ENCODE results near the gene CLCF1.

CLCF1 gene

DNA sequence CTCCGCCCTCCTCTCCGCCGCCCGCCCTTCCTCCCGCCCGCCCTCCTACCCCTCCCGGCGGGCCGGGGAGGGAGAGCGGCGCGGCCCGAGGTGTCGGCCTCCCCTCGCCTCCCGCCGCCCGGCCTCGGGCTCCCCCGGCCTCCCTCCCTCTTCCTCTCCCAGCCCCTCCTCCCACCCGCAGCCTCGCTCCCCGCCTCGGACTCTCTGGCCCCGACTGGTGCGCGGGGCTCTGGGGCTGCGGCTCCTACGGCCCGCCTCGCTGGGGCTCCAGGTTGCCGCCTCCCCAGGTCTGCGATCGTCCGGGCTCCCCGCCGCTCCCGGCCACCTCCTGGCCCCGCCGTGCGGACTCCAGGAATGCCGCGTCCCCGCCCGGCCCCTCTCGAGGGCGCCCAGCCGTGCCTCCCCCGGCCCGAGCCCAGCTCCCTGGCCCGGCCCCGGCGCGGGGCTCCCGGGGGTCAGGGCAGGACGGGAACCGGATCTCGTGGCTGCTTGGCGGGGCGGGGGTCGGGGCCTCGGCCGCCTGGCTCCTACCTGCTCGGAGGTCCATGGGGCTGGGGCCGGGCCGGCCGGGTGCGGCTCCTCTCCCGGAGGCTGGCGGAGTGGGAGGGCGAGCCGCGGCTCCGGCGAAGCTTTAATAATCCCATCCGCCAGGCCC lies at the start of gene CLCF1:
Gene CLCF1, minus strand, starts transcription at position 606 of the 655 bp plus-strand sequence. Its CDS starts 59 bp downstream, at position 547.
- Mint-ChIP-seq H3K4me3 (peak within 1 kb of the TSS; percentile 91), H3K36me3 (ENCODE audit: low read depth) (no peaks in the 10 kb centered on the region), H3K27ac (peak within 1 kb of the TSS; percentile 80), H3K27me3 (ENCODE audit: low read depth) (peaks cover 64% of the 10 kb centered on the region), H3K9me3 (no peaks in the 10 kb centered on the region), H3K4me1 (ENCODE audit: low read depth) (peaks cover 34% of the 10 kb centered on the region)
- DNase-seq (ENCODE audit: low spot score): no peak

DNA sequence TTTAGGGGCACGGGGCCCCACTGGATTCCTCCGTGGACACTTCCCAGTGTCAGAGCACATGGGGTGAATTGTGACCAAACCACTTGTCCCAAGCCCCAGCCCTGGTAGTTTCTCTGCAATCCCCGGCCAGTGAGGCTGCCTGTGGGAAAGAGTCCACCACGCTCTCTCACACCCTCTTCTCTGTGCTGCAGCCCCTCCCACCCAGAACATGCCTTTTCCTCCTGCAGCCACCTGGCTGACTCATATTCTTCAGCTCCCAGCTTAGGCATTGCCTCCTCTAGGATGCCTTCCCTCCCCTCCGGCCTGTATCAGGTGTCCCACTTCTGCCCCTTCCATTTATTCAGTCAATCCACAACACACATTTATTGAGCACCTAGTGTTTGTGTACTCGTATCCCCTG lies 49.5 kb upstream of the CLCF1 start:
- Mint-ChIP-seq H3K36me3 (ENCODE audit: low read depth) (no peaks in the 10 kb centered on the region), H3K27ac (peak overlapping the region; percentile 26), H3K9me3 (no peaks in the 10 kb centered on the region), H3K27me3 (ENCODE audit: low read depth) (no peaks in the 10 kb centered on the region), H3K4me1 (ENCODE audit: low read depth) (peaks cover 33% of the 10 kb centered on the region), H3K4me3 (no peak overlapping the region)
- no peak for DNase-seq (ENCODE audit: low spot score)

DNA sequence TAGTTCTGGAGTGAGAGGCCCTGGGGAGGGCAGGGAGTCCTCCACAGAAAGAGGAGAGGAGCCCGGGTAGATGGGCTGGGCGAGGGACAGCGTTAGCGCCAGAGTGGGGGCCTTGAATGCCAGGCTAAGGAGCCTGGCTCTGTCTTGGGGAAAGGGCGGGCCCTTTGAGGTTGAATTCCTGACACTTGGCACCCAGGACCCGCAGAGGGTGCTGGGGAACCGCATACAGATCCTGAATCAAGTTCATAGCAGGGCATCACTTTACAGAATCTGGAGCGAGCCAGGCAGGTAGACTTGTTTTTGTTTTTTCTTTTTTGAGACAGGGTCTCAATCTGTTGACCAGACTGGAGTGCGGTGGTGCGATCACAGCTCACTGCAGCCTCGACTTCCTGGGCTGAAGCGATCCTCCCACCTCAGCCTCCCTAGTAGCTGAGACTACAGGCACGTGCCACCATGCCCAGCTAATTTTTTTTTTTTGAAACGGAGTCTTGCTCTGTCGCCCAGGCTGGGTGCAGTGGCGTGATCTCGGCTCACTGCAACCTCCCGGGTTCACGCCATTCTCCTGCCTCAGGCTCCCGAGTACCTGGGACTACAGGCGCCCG lies 48.1 kb upstream of the CLCF1 start:
- H3K9me3 Mint-ChIP-seq: no peaks in the 10 kb centered on the region
- H3K4me1 Mint-ChIP-seq (ENCODE audit: low read depth): peaks cover 33% of the 10 kb centered on the region

DNA sequence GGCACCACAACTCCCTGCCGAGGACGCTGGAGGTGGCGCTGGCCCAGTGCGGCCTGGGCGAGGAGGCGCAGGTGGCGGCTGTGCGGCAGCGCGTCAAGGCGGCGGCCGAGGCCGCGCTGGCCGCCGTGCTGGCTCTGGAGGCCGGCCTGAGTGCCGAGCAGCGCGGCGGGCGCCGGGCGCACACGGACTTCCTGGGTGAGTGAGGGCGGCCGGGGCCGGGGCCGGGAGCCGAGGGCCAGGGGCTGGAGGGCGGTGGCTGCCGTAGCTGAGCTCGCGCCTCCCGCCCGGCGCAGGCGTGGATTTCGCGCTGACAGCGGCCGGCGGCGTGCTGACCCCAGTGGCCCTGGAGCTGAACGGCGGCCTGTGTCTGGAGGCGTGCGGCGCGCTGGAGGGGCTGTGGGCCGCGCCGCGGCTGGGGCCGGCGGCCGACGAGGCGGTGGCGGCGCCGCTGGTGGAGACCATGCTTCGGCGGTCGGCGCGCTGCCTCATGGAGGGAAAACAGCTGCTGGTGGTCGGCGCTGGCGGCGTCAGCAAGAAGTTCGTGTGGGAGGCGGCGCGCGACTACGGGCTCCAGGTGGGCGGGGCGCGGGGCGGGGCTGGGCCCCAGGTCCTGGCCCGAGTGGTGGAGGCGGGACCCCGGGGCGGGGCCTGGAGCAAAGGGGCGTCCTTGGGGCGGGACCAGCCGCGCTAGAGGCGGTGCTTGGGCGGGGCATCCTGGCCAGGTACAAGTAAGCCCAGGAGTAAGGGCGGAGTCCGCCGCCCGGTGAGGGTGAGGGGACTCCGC lies 47.4 kb upstream of the CLCF1 start:
- no peak overlapping the region for H3K27ac Mint-ChIP-seq
- peak; percentile 93 for DNase-seq (ENCODE audit: low spot score)
- H3K4me1 Mint-ChIP-seq (ENCODE audit: low read depth): peaks cover 38% of the 10 kb centered on the region
- H3K9me3 Mint-ChIP-seq: no peaks in the 10 kb centered on the region
- peak overlapping the region; percentile 70 for H3K4me3 Mint-ChIP-seq
- H3K27me3 Mint-ChIP-seq (ENCODE audit: low read depth): peaks cover 10% of the 10 kb centered on the region
- H3K36me3 Mint-ChIP-seq (ENCODE audit: low read depth): no peaks in the 10 kb centered on the region

More for the DNA sequence above, 48.1 kb upstream of the CLCF1 start:
- Mint-ChIP-seq H3K27me3 (ENCODE audit: low read depth) (peaks cover 3% of the 10 kb centered on the region), H3K4me3 (peak overlapping the region; percentile 70), H3K27ac (no peak overlapping the region), H3K36me3 (ENCODE audit: low read depth) (no peaks in the 10 kb centered on the region)
- DNase-seq (ENCODE audit: low spot score): no peak

- H3K4me1 Mint-ChIP-seq (ENCODE audit: low read depth): peaks cover 38% of the 10 kb centered on the region
- DNase-seq (ENCODE audit: low spot score): no peak
Measured at GRCh38 chr11:67420147-67420645, 46.8 kb upstream of the CLCF1 start.

GRCh38 chr11:67419325-67420049 lies 46.1 kb upstream of the CLCF1 start:
- no peaks in the 10 kb centered on the region for H3K36me3 Mint-ChIP-seq (ENCODE audit: low read depth)
- no peaks in the 10 kb centered on the region for H3K9me3 Mint-ChIP-seq
- no peak for DNase-seq (ENCODE audit: low spot score)
- peaks cover 32% of the 10 kb centered on the region for H3K4me1 Mint-ChIP-seq (ENCODE audit: low read depth)
- H3K27ac Mint-ChIP-seq: peak overlapping the region; percentile 70
- H3K27me3 Mint-ChIP-seq (ENCODE audit: low read depth): peaks cover 10% of the 10 kb centered on the region
- H3K4me3 Mint-ChIP-seq: peak overlapping the region; percentile 74

More at GRCh38 chr11:67420147-67420645, 46.8 kb upstream of the CLCF1 start:
- Mint-ChIP-seq H3K27me3 (ENCODE audit: low read depth) (peaks cover 10% of the 10 kb centered on the region), H3K27ac (peak overlapping the region; percentile 70), H3K36me3 (ENCODE audit: low read depth) (no peaks in the 10 kb centered on the region), H3K9me3 (no peaks in the 10 kb centered on the region), H3K4me3 (peak overlapping the region; percentile 74)

- H3K4me1 Mint-ChIP-seq (ENCODE audit: low read depth): peaks cover 32% of the 10 kb centered on the region
- no peaks in the 10 kb centered on the region for H3K9me3 Mint-ChIP-seq
- H3K4me3 Mint-ChIP-seq: no peak overlapping the region
- no peak for DNase-seq (ENCODE audit: low spot score)
- H3K27ac Mint-ChIP-seq: no peak overlapping the region
- peaks cover 10% of the 10 kb centered on the region for H3K27me3 Mint-ChIP-seq (ENCODE audit: low read depth)
- H3K36me3 Mint-ChIP-seq (ENCODE audit: low read depth): no peaks in the 10 kb centered on the region
Measured at GRCh38 chr11:67418476-67419281, 45.3 kb upstream of the CLCF1 start.

GRCh38 chr11:67417425-67417824 lies 44.0 kb upstream of the CLCF1 start:
- H3K9me3 Mint-ChIP-seq: no peaks in the 10 kb centered on the region
- H3K36me3 Mint-ChIP-seq (ENCODE audit: low read depth): peaks cover 3% of the 10 kb centered on the region
- H3K27ac Mint-ChIP-seq: no peak overlapping the region
- peaks cover 37% of the 10 kb centered on the region for H3K4me1 Mint-ChIP-seq (ENCODE audit: low read depth)
- H3K4me3 Mint-ChIP-seq: no peak overlapping the region
- DNase-seq (ENCODE audit: low spot score): no peak
- H3K27me3 Mint-ChIP-seq (ENCODE audit: low read depth): peaks cover 13% of the 10 kb centered on the region

- no peak for DNase-seq (ENCODE audit: low spot score)
- H3K27ac Mint-ChIP-seq: peak overlapping the region; percentile 64
- H3K4me1 Mint-ChIP-seq (ENCODE audit: low read depth): peaks cover 40% of the 10 kb centered on the region
- H3K36me3 Mint-ChIP-seq (ENCODE audit: low read depth): peaks cover 5% of the 10 kb centered on the region
- no peaks in the 10 kb centered on the region for H3K9me3 Mint-ChIP-seq
- H3K4me3 Mint-ChIP-seq: peak overlapping the region; percentile 58
- peaks cover 13% of the 10 kb centered on the region for H3K27me3 Mint-ChIP-seq (ENCODE audit: low read depth)
Measured at GRCh38 chr11:67416416-67417335, 43.3 kb upstream of the CLCF1 start.

DNA sequence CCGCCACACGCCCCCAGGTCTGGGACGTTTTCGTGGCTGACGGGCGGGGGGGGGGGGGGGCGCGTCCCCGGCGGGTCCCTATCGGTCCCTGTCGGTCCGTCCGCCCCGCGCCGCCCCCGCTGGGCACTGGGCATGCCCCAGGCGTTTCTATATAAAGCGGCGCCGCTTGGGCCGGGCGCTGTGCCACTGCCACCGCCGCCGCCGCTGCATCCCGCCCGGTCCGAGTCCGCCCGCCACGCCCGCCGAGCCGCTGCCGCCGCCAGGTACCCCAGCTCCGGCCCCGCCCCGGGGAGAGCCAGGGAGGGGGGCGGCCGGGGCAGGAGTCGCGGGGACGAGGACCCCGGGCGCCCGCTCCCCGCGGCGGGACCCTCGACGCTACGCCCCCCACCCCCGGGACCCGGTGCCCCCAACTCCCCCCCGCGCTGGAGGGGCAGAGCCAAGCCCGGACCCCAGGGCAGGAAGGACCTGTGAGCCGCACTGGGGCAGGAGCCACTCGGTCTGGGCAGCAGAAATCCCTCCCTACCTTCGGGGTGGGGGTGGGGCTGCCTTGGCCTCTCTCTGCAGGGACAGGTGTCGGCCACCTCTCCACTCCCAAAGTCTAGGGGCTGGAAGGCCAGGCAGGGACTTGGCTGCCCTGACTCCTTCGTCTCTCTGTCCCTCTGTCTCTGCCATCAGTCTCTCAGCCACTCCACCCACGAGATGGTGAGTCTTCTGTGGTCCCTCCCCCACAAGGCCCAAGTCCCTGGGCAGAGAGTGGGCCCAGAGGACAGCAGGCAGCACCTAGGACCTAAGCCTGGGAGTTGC lies 42.3 kb upstream of the CLCF1 start, which contains the start of gene CARNS1:
Gene CARNS1, plus strand, starts transcription at position 178 of the 804 bp plus-strand sequence. Its CDS starts 522 bp downstream, at position 700.
- Mint-ChIP-seq H3K36me3 (ENCODE audit: low read depth) (peaks cover 8% of the 10 kb centered on the region), H3K9me3 (no peaks in the 10 kb centered on the region), H3K27me3 (ENCODE audit: low read depth) (peaks cover 13% of the 10 kb centered on the region), H3K27ac (no peak within 1 kb of the TSS), H3K4me3 (peak within 1 kb of the TSS; percentile 40), H3K4me1 (ENCODE audit: low read depth) (peaks cover 41% of the 10 kb centered on the region)
- DNase-seq (ENCODE audit: low spot score): no peak

GRCh38 chr11:67413266-67413849 lies 40.0 kb upstream of the CLCF1 start:
- peak overlapping the region; percentile 17 for H3K27ac Mint-ChIP-seq
- H3K9me3 Mint-ChIP-seq: no peaks in the 10 kb centered on the region
- H3K4me3 Mint-ChIP-seq: peak overlapping the region; percentile 10
- DNase-seq (ENCODE audit: low spot score): no peak
- H3K4me1 Mint-ChIP-seq (ENCODE audit: low read depth): peaks cover 49% of the 10 kb centered on the region
- H3K36me3 Mint-ChIP-seq (ENCODE audit: low read depth): peaks cover 22% of the 10 kb centered on the region
- H3K27me3 Mint-ChIP-seq (ENCODE audit: low read depth): peaks cover 13% of the 10 kb centered on the region

Measured in T-helper 2 cell treated with Interferon-gamma antibody and Interleukin-4, amounts not matched to agents 5 μg/mL and 100 μg/mL, for 36 hours (primary cell).